H1 (cell line): ENCODE data around the gene TSPAN9. TPM values are rescaled to one million over a fixed set of nuclear protein-coding genes. Genes with fewer than 3 reads are reported as not detected.

ENCODE experiments used
- E2F6 ChIP-seq: IDR thresholded peaks from 2 replicates; pipeline ENCODE4 v1.6.1; 2012; ENCODE audit warnings: inconsistent platforms
- HDAC6 ChIP-seq: IDR thresholded peaks from one replicate; pipeline ENCODE4 v1.7.1; 2012; ENCODE audit warnings: low read depth, mild to moderate bottlenecking, inconsistent platforms, low read length, moderate library complexity
- JUN ChIP-seq: IDR thresholded peaks from 2 replicates; pipeline ENCODE4 v1.6.1; 2011; ENCODE audit warnings: low read depth, mild to moderate bottlenecking, improper control_type of control experiment, low read length
- RBBP5 ChIP-seq: IDR thresholded peaks from 2 replicates; pipeline ENCODE4 v1.7.1; 2012; ENCODE audit warnings: low read depth, mild to moderate bottlenecking, inconsistent platforms, low read length, moderate library complexity, borderline replicate concordance
- TAF1 ChIP-seq: IDR thresholded peaks from 2 replicates; pipeline ENCODE4 v1.6.1; 2011; ENCODE audit warnings: mild to moderate bottlenecking, low read depth, low read length
- TBP ChIP-seq: IDR thresholded peaks from 2 replicates; pipeline ENCODE4 v1.6.1; 2011; ENCODE audit warnings: low read depth, low read length, improper control_type of control experiment
- polyA plus RNA-seq, 7 experiments: library from polyadenylated mRNA; depleted of rRNA in 3 of 7; stranded (reverse) in 5 of 7; unstranded in 2 of 7; fragments of >200 nt in 5 of 7; fragments of 200-250 nt in 2 of 7; gene quantifications; 1 replicate in 5 of 7; 2 replicates in 1 of 7; 4 replicates in 1 of 7; pipeline versions ENCODE4 v1.2.1 to v1.2.3, GENCODE V29; 2011 to 2013; ENCODE audit warnings: missing spikeins in 2 of 7, mixed read lengths in 2 of 7
- total RNA-seq: library from RNA; stranded (reverse); fragmentation: NEBNext Ultra II Directional; extraction: Animal tissue kit (Norgen Biotek cat#: 25700); gene quantifications from 2 replicates; pipeline ENCODE4 v1.2.1, GENCODE V29; 2021

Gene TSPAN9
- total and polyA plus RNA-seq, 2 of the 8 experiments (the other 6 are each of a cell fraction or from before 2014, with no cell fraction given) = 11.5 to 29.1 TPM

GRCh38 chr12:3187846-3188770 is 110.9 kb downstream of the TSPAN9 start (continued):
- TF ChIP-seq JUN (no peak), E2F6 (no peak), TAF1 (no peak), HDAC6 (no peak), RBBP5 (no peak), TBP (no peak)
